ENCODE measurements around the gene FAM135A. TPM values are rescaled to one million over a fixed set of nuclear protein-coding genes. Genes with fewer than 3 reads are reported as not detected.
A peak's percentile ranks its signal among the peaks of the same experiment; 100 is the strongest.

FAM135A gene
- total RNA-seq, 2 experiments from 2014 or later = 8.2 to 9.4 TPM

GRCh38 chr6:70413992-70414494, 735 bp downstream of the FAM135A start:
- POLR2A ChIA-PET = interaction anchor here (1.1 to 1.4 kb wide), 3 partner anchors 20 to 253 kb away, joined by 3 to 4 read pairs (median 3); partner anchors contain the start of gene SMAP1
- H3K27ac Mint-ChIP-seq = peak overlapping the region; percentile 73
- peaks cover 12% of the 10 kb centered on the region for H3K36me3 Mint-ChIP-seq (ENCODE audit: low read depth)
- H3K4me1 Mint-ChIP-seq (ENCODE audit: low read depth) = peaks cover 24% of the 10 kb centered on the region
- DNase-seq (peak; percentile 22), ATAC-seq (no peak)
- H3K4me3 Mint-ChIP-seq = peak overlapping the region; percentile 82
- no peaks in the 10 kb centered on the region for H3K9me3 Mint-ChIP-seq
- H3K27me3 Mint-ChIP-seq = peaks cover 2% of the 10 kb centered on the region
- intact Hi-C loops (cut with micrococcal nuclease) = no loop called here
- TF ChIP-seq, protein P1, sequence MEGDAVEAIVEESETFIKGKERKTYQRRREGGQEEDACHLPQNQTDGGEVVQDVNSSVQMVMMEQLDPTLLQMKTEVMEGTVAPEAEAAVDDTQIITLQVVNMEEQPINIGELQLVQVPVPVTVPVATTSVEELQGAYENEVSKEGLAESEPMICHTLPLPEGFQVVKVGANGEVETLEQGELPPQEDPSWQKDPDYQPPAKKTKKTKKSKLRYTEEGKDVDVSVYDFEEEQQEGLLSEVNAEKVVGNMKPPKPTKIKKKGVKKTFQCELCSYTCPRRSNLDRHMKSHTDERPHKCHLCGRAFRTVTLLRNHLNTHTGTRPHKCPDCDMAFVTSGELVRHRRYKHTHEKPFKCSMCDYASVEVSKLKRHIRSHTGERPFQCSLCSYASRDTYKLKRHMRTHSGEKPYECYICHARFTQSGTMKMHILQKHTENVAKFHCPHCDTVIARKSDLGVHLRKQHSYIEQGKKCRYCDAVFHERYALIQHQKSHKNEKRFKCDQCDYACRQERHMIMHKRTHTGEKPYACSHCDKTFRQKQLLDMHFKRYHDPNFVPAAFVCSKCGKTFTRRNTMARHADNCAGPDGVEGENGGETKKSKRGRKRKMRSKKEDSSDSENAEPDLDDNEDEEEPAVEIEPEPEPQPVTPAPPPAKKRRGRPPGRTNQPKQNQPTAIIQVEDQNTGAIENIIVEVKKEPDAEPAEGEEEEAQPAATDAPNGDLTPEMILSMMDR (IDR thresholded peaks at IDR 0.05) = no peak
- CTCF ChIA-PET = interaction anchor here (0.7 to 2.1 kb wide), 3 partner anchors 105 to 193 kb away, joined by 3 to 5 read pairs (median 3); no protein-coding TSS in a partner anchor

- no peaks in the 10 kb centered on the region for H3K9me3 Mint-ChIP-seq
- ATAC-seq (no peak), DNase-seq (no peak)
- H3K4me1 Mint-ChIP-seq (ENCODE audit: low read depth) = peaks cover 24% of the 10 kb centered on the region
- no peaks in the 10 kb centered on the region for H3K27me3 Mint-ChIP-seq
- H3K4me3 Mint-ChIP-seq = peak overlapping the region; percentile 82
- intact Hi-C loops (cut with micrococcal nuclease) = no loop called here
- peak overlapping the region; percentile 73 for H3K27ac Mint-ChIP-seq
- ChIA-PET CTCF (interaction anchor here (0.7 kb wide), 1 partner anchor 170 kb away, joined by 3 read pairs; no protein-coding TSS in a partner anchor), POLR2A (interaction anchor here (1.4 kb wide), 1 partner anchor 19 kb away, joined by 3 read pairs; no protein-coding TSS in a partner anchor)
- TF ChIP-seq, protein P1 (IDR thresholded peaks at IDR 0.05) = no peak
- peaks cover 15% of the 10 kb centered on the region for H3K36me3 Mint-ChIP-seq (ENCODE audit: low read depth)
Measured at GRCh38 chr6:70414813-70415212, 1.5 kb downstream of the FAM135A start.

DNA sequence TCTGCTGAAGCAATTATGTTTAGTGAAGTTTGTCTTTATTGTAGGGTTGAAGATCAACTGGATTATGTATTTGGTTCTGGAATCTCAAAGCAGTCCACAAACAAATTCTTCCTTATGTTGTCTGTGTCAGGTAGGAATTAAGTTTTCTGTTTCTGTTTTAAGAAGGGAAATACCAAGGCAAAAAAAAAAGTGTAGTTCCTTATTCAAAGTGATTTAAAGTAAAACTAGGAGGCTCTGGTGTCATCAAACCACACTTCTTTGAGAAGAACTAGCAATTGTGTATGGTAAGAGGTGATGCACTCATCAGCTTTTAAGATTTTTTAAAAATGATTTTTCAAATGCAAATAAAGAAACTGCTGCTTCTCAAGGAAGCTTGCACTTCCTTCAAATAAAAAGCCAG, 1.9 kb downstream of the FAM135A start:
- DNase-seq = no peak
- H3K4me3 Mint-ChIP-seq = peak overlapping the region; percentile 48
- TF ChIP-seq, protein P1 (IDR thresholded peaks at IDR 0.05) = no peak
- no peaks in the 10 kb centered on the region for H3K27me3 Mint-ChIP-seq
- peaks cover 24% of the 10 kb centered on the region for H3K4me1 Mint-ChIP-seq (ENCODE audit: low read depth)
- no peak for ATAC-seq
- POLR2A ChIA-PET = interaction anchor here (1.4 kb wide), 1 partner anchor 19 kb away, joined by 3 read pairs; no protein-coding TSS in a partner anchor
- H3K27ac Mint-ChIP-seq = no peak overlapping the region
- H3K9me3 Mint-ChIP-seq = no peaks in the 10 kb centered on the region
- H3K36me3 Mint-ChIP-seq (ENCODE audit: low read depth) = peaks cover 20% of the 10 kb centered on the region
- CTCF ChIA-PET = interaction anchor here (0.6 kb wide), 1 partner anchor 540 kb away, joined by 4 read pairs; no protein-coding TSS in a partner anchor
- intact Hi-C loops (cut with micrococcal nuclease) = no loop called here

- no peaks in the 10 kb centered on the region for H3K9me3 Mint-ChIP-seq
- intact Hi-C loops (cut with micrococcal nuclease) = no loop called here
- peaks cover 22% of the 10 kb centered on the region for H3K36me3 Mint-ChIP-seq (ENCODE audit: low read depth)
- TF ChIP-seq, protein P1 (IDR thresholded peaks at IDR 0.05) = no peak
- peaks cover 24% of the 10 kb centered on the region for H3K4me1 Mint-ChIP-seq (ENCODE audit: low read depth)
- H3K27me3 Mint-ChIP-seq = no peaks in the 10 kb centered on the region
- H3K27ac Mint-ChIP-seq = no peak overlapping the region
- POLR2A ChIA-PET = no interaction called here
- no peak for DNase-seq
- ATAC-seq = no peak
- CTCF ChIA-PET = interaction anchor here (0.6 kb wide), 1 partner anchor 540 kb away, joined by 4 read pairs; no protein-coding TSS in a partner anchor
- no peak overlapping the region for H3K4me3 Mint-ChIP-seq
Measured at GRCh38 chr6:70415660-70416059, 2.4 kb downstream of the FAM135A start.

GRCh38 chr6:70421509-70421908, 8.2 kb downstream of the FAM135A start:
- Mint-ChIP-seq H3K4me3 (no peak overlapping the region), H3K4me1 (ENCODE audit: low read depth) (peaks cover 2% of the 10 kb centered on the region), H3K27me3 (no peaks in the 10 kb centered on the region), H3K36me3 (ENCODE audit: low read depth) (peaks cover 24% of the 10 kb centered on the region), H3K9me3 (no peaks in the 10 kb centered on the region), H3K27ac (no peak overlapping the region)
- ChIA-PET POLR2A (interaction anchor here (0.6 kb wide), 1 partner anchor 102 kb away, joined by 3 read pairs; no protein-coding TSS in a partner anchor), CTCF (interaction anchor here (1.3 kb wide), 1 partner anchor 8 kb away, joined by 3 read pairs; the partner anchor contains the start of gene FAM135A)
- ATAC-seq = no peak
- intact Hi-C loops (cut with micrococcal nuclease) = no loop called here
- TF ChIP-seq, protein P1 (IDR thresholded peaks at IDR 0.05) = no peak
- DNase-seq = no peak
